ENCODE results near the gene TTC33. TPM values are rescaled to one million over a fixed set of nuclear protein-coding genes. Genes with fewer than 3 reads are reported as not detected.

TTC33 gene
- polyA plus RNA-seq, 1 of the 3 experiments (the other 2 are of a cell fraction), result 2.2 TPM

DNA sequence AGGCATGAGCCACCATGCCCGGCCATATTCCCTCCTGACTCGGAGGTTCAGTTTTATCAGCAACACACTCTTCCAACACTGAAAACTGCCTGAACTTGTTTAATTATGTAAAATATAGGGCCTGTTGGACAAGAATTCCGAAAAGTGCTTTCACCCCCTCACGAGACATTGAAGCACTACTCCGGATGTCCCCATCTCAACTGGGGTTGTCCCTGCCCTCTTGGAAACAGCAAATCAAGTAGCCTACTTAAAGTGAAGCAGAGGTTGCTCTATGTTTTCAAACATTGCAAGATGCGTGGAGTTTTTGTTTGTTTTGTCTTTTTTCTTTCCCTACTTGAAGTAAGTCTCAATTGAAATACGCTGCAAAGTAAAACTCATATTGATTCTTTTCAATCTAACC is 68.4 kb downstream of the TTC33 start (continued):
- TF ChIP-seq CHD2 (IDR thresholded peaks at IDR 0.05; ENCODE audit: low read length, partially characterized antibody) (no peak), MXI1 (IDR thresholded peaks at IDR 0.05; ENCODE audit: low read depth, low read length) (no peak), POLR2AphosphoS5 (IDR thresholded peaks at IDR 0.05; ENCODE audit: low read depth, low read length) (no peak), GABPA (IDR thresholded peaks at IDR 0.05; ENCODE audit: low read depth) (no peak)
- TF ChIP-seq, protein P1, sequence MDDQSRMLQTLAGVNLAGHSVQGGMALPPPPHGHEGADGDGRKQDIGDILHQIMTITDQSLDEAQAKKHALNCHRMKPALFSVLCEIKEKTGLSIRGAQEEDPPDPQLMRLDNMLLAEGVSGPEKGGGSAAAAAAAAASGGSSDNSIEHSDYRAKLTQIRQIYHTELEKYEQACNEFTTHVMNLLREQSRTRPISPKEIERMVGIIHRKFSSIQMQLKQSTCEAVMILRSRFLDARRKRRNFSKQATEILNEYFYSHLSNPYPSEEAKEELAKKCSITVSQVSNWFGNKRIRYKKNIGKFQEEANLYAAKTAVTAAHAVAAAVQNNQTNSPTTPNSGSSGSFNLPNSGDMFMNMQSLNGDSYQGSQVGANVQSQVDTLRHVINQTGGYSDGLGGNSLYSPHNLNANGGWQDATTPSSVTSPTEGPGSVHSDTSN (IDR thresholded peaks at IDR 0.05), result no peak
- TF ChIP-seq, protein P2, sequence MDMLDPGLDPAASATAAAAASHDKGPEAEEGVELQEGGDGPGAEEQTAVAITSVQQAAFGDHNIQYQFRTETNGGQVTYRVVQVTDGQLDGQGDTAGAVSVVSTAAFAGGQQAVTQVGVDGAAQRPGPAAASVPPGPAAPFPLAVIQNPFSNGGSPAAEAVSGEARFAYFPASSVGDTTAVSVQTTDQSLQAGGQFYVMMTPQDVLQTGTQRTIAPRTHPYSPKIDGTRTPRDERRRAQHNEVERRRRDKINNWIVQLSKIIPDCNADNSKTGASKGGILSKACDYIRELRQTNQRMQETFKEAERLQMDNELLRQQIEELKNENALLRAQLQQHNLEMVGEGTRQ (IDR thresholded peaks at IDR 0.05; ENCODE audit: borderline replicate concordance, low read depth, low read length), result no peak

DNA sequence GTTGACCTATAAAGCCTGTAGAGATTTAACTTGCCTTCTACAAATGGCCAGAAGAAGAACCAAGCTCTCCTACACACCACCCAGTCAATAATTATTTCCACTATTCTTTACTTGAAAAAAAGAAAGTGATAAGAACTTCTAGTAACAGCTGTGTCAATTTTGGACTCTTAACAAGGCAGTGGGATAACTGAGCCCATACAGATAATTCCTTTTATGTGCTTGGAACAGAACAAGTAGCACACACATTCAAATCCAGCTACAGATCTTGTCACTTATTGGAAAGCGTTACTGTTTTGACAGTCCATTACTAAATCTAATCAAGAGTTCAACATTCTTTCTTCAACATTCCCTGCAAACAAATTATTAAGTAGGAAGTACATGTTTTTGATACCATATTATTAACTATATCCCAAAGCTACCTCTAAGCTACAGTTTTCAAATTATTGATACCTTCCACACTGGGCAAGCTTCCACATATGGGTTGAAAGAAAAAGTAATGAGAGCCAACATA is 69.7 kb downstream of the TTC33 start:
- TF ChIP-seq SMC3 (IDR thresholded peaks at IDR 0.05; ENCODE audit: low read depth, low read length) (no peak), RCOR1 (IDR thresholded peaks at IDR 0.05; ENCODE audit: low read length) (no peak), IRF3 (IDR thresholded peaks at IDR 0.05; ENCODE audit: low read depth, low read length) (no peak), CHD2 (IDR thresholded peaks at IDR 0.05; ENCODE audit: low read length, partially characterized antibody) (no peak), RAD21 (IDR thresholded peaks at IDR 0.05; ENCODE audit: low read length) (no peak), CTCF (IDR thresholded peaks at IDR 0.05) (no peak)
- TF ChIP-seq, protein P1 (IDR thresholded peaks at IDR 0.05), result no peak
- TF ChIP-seq, protein P3, sequence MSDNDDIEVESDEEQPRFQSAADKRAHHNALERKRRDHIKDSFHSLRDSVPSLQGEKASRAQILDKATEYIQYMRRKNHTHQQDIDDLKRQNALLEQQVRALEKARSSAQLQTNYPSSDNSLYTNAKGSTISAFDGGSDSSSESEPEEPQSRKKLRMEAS (IDR thresholded peaks at IDR 0.05; ENCODE audit: low read depth), result no peak
- Histone ChIP-seq H3K4me3 (ENCODE audit: low read depth in 2 of 2, low read length in 1 of 2) (no peak overlapping the region), H4K20me1 (ENCODE audit: insufficient read depth) (no peaks in the 10 kb centered on the region), H3K9ac (no peak overlapping the region), H3K79me2 (ENCODE audit: insufficient read depth) (no peaks in the 10 kb centered on the region), H3K27ac (ENCODE audit: low read depth in 2 of 2, low read length in 1 of 2) (no peak overlapping the region), H3K9me3 (no peaks in the 10 kb centered on the region), H2AFZ (ENCODE audit: low read depth) (no peak overlapping the region), H3K9me2 (no peaks in the 10 kb centered on the region), H3K4me1 (ENCODE audit: control insufficient read depth in 1 of 2, insufficient read depth in 2 of 2, low read depth in 1 of 2, low read length in 1 of 2) (no peaks in the 10 kb centered on the region; a peak in 1 of 4 replicates), H3F3A (replicated peaks; ENCODE audit: insufficient read depth) (peaks cover 14% of the 10 kb centered on the region), H3K4me2 (no peak overlapping the region), H3K36me3 (replicated peaks in 1 of 2; ENCODE audit: control insufficient read depth in 1 of 2, insufficient read depth in 2 of 2, low read length in 1 of 2) (no peaks in the 10 kb centered on the region), H3K27me3 (ENCODE audit: insufficient read depth) (peaks cover 27% of the 10 kb centered on the region)
- CTCF ChIA-PET, result interaction anchor here (0.7 to 2.4 kb wide), 5 partner anchors 9 to 1108 kb away, joined by 3 to 18 read pairs (median 3); no protein-coding TSS in a partner anchor
- WGBS (ENCODE audit: low lambda C conversion rate), result 50% methylated on average over 1 of the region's 1 CpG
- POLR2A ChIA-PET, result no interaction called here
- no peak for DNase-seq

Data from SK-N-SH (cell line).